PC-9 (cell line): ENCODE results near the gene MFSD2B. TPM values are rescaled to one million over a fixed set of nuclear protein-coding genes. Genes with fewer than 3 reads are reported as not detected.

Experiments
- BruUV-seq: library from RNA; stranded (reverse); fragments of 400-500 nt; replicated peaks from 2 replicates; lab custom pipeline; 2021; lab: Mats Ljungman, UMichigan
- CTCF ChIA-PET: fragments of 300-600 bp; sonication (Branson Sonifier 250); formaldehyde crosslinking; loops from one replicate; lab custom pipeline; 2022; ENCODE audit warnings: antibody characterized with exemption; lab: Charles Lee
- POLR2A ChIA-PET: fragments of 300-600 bp; sonication (Branson Sonifier 250); formaldehyde crosslinking; loops from one replicate; lab custom pipeline; 2022; ENCODE audit warnings: antibody characterized with exemption; ENCODE audit not compliant: unreplicated experiment; lab: Charles Lee
- DNase-seq, 2 experiments: peaks; one replicate each; pipeline versions ENCODE4 v3.0.0 to v3.0.0-alpha.2; 2015 to 2022; ENCODE audit warnings: mixed read lengths in 1 of 2
- H2AFZ ChIP-seq: fragments of 200-600 bp; sonication (generic); 2 replicates; pipeline ENCODE4 v1.8.1; 2017; ENCODE audit warnings: antibody characterized with exemption
- H3F3A ChIP-seq: fragments of 200-600 bp; sonication (generic); 2 replicates; pipeline ENCODE4 v1.8.1; 2017; ENCODE audit warnings: antibody characterized with exemption, mild to moderate bottlenecking, low read depth; ENCODE audit not compliant: insufficient read depth
- H3K27ac ChIP-seq: fragments of 200-600 bp; sonication (generic); 2 replicates; pipeline ENCODE4 v1.6.1; 2016; ENCODE audit warnings: mixed run types
- H3K27me3 ChIP-seq: fragments of 200-600 bp; sonication (generic); 2 replicates; pipeline ENCODE4 v1.6.1; 2016; ENCODE audit warnings: low read depth, mixed run types; ENCODE audit not compliant: insufficient read depth
- H3K36me3 ChIP-seq: fragments of 200-600 bp; sonication (generic); 2 replicates; pipeline ENCODE4 v1.6.1; 2016; ENCODE audit warnings: low read depth, mixed run types
- H3K4me1 ChIP-seq: fragments of 200-600 bp; sonication (generic); replicated peaks from 2 replicates; pipeline ENCODE4 v1.6.1; 2016; ENCODE audit warnings: mixed run types; ENCODE audit not compliant: insufficient read depth
- H3K4me2 ChIP-seq: fragments of 200-600 bp; sonication (generic); 2 replicates; pipeline ENCODE4 v1.6.1; 2017; ENCODE audit warnings: mixed run types
- H3K4me3 ChIP-seq: fragments of 200-600 bp; sonication (generic); 2 replicates; pipeline ENCODE4 v1.6.1; 2016; ENCODE audit warnings: mixed run types
- H3K79me2 ChIP-seq: fragments of 200-600 bp; sonication (generic); 2 replicates; pipeline ENCODE4 v1.6.1; 2017; ENCODE audit warnings: low read depth, mixed run types
- H3K9me2 ChIP-seq: fragments of 200-600 bp; sonication (generic); 2 replicates; pipeline ENCODE4 v1.8.1; 2017; ENCODE audit warnings: mild to moderate bottlenecking; ENCODE audit not compliant: insufficient read depth
- H3K9me3 ChIP-seq: fragments of 200-600 bp; sonication (generic); 2 replicates; pipeline ENCODE4 v1.8.1; 2016; ENCODE audit warnings: low read depth; ENCODE audit not compliant: insufficient read depth
- H4K20me1 ChIP-seq: fragments of 200-600 bp; sonication (generic); 2 replicates; pipeline ENCODE4 v1.8.1; 2017; ENCODE audit not compliant: insufficient read depth
- CTCF ChIP-seq: fragments of 200-600 bp; sonication (generic); conservative IDR thresholded peaks from 2 replicates; pipeline ENCODE4 v1.6.1; 2017; ENCODE audit warnings: mixed run types, antibody characterized with exemption, mild to moderate bottlenecking, moderate library complexity
- EZH2 ChIP-seq: fragments of 200-600 bp; sonication (generic); IDR thresholded peaks from 2 replicates; pipeline ENCODE4 v1.8.0; 2017; ENCODE audit warnings: antibody characterized with exemption, low read depth
- intact Hi-C: fragments of 100-400 bp; cut with micrococcal nuclease; formaldehyde crosslinking; loops from one replicate; pipeline ENCODE4 v1.10.0; 2022; ENCODE audit not compliant: unreplicated experiment
- total RNA-seq: library from RNA; stranded (reverse); gene quantifications from 2 replicates; pipeline ENCODE4 v1.2.3, GENCODE V29; 2021

The MFSD2B gene
- total RNA-seq, 1 experiment from 2014 or later = 1.1 TPM

GRCh38 chr2:23994567-23994966, 15.3 kb upstream of the MFSD2B start:
- 0 out of 2 replicates have a peak, but pooled peaks cover 10% of the 10 kb centered on the region for H3F3A ChIP-seq
- H3K4me3 ChIP-seq = no peak overlapping the region
- no peaks in the 10 kb centered on the region for H3K36me3 ChIP-seq
- ChIA-PET CTCF (interaction anchor here (0.7 kb wide), 1 partner anchor 9 kb away, joined by 4 read pairs; no protein-coding TSS in a partner anchor), POLR2A (no interaction called here)
- H3K9me2 ChIP-seq = no peaks in the 10 kb centered on the region
- H2AFZ ChIP-seq = no peak overlapping the region
- no TSS peak for BruUV-seq
- no peak overlapping the region for H3K27ac ChIP-seq
- DNase-seq = no peak
- intact Hi-C loops = no loop called here
- no peaks in the 10 kb centered on the region for H3K27me3 ChIP-seq
- no peaks in the 10 kb centered on the region for H3K9me3 ChIP-seq
- H3K79me2 ChIP-seq = no peaks in the 10 kb centered on the region
- no peak overlapping the region for H3K4me2 ChIP-seq
- no peaks in the 10 kb centered on the region for H4K20me1 ChIP-seq
- no peaks in the 10 kb centered on the region for H3K4me1 ChIP-seq
- TF ChIP-seq CTCF = no peak
- TF ChIP-seq EZH2 = no peak

GRCh38 chr2:24007693-24008092, 2.2 kb upstream of the MFSD2B start:
- no peak overlapping the region for H3K4me3 ChIP-seq
- no peak overlapping the region for H2AFZ ChIP-seq
- ChIA-PET POLR2A (no interaction called here), CTCF (no interaction called here)
- H3K27ac ChIP-seq = no peak overlapping the region
- no peak overlapping the region for H3K4me2 ChIP-seq
- intact Hi-C loops = no loop called here
- H3F3A ChIP-seq = no peaks in the 10 kb centered on the region; the same call in 1 of the 2 replicates
- no peaks in the 10 kb centered on the region for H3K27me3 ChIP-seq
- no peak for TF ChIP-seq CTCF
- TF ChIP-seq EZH2 = no peak
- H3K4me1 ChIP-seq = peaks cover 9% of the 10 kb centered on the region; the same call in 1 of the 2 replicates
- no peaks in the 10 kb centered on the region for H3K9me3 ChIP-seq
- H3K36me3 ChIP-seq = no peaks in the 10 kb centered on the region
- BruUV-seq = no TSS peak
- H3K79me2 ChIP-seq = no peaks in the 10 kb centered on the region
- no peak for DNase-seq
- no peaks in the 10 kb centered on the region for H4K20me1 ChIP-seq
- no peaks in the 10 kb centered on the region for H3K9me2 ChIP-seq

GRCh38 chr2:24008672-24009366, 1.1 kb upstream of the MFSD2B start:
- Histone ChIP-seq H3K9me3 (no peaks in the 10 kb centered on the region), H3F3A (peaks cover 4% of the 10 kb centered on the region; the same call in 1 of the 2 replicates), H3K79me2 (no peaks in the 10 kb centered on the region), H4K20me1 (no peaks in the 10 kb centered on the region), H2AFZ (no peak overlapping the region), H3K27ac (no peak overlapping the region), H3K27me3 (no peaks in the 10 kb centered on the region), H3K4me3 (no peak overlapping the region), H3K4me2 (no peak overlapping the region), H3K9me2 (no peaks in the 10 kb centered on the region), H3K36me3 (no peaks in the 10 kb centered on the region), H3K4me1 (peaks cover 10% of the 10 kb centered on the region; the same call in 1 of the 2 replicates)
- no peak for DNase-seq
- CTCF ChIA-PET = no interaction called here
- intact Hi-C loops = no loop called here
- no TSS peak for BruUV-seq
- TF ChIP-seq CTCF (no peak), EZH2 (no peak)
- POLR2A ChIA-PET = interaction anchor here (0.6 kb wide), 1 partner anchor 207 kb away, joined by 5 read pairs; no protein-coding TSS in a partner anchor
